Calu3 (cell line): ENCODE results near the gene BOD1. TPM values are rescaled to one million over a fixed set of nuclear protein-coding genes. Genes with fewer than 3 reads are reported as not detected.

Source experiments
- BruUV-seq: library from RNA; stranded (reverse); fragments of 400-500 nt; replicated peaks from 2 replicates; lab custom pipeline; 2021; lab: Mats Ljungman, UMichigan
- CTCF ChIA-PET: fragments of 300-600 bp; sonication (Branson Sonifier 250); formaldehyde crosslinking; loops from one replicate; lab custom pipeline; 2022; ENCODE audit warnings: antibody characterized with exemption; lab: Charles Lee
- DNase-seq: peaks from one replicate; pipeline ENCODE4 v3.0.0; 2022
- H3K27ac Mint-ChIP-seq: one replicate; pipeline ENCODE4 v1.8.0; 2022; ENCODE audit warnings: mixed read lengths; ENCODE audit not compliant: unreplicated experiment
- H3K27me3 Mint-ChIP-seq: one replicate; pipeline ENCODE4 v1.8.0; 2022; ENCODE audit warnings: mixed read lengths; ENCODE audit not compliant: unreplicated experiment
- H3K36me3 Mint-ChIP-seq: one replicate; pipeline ENCODE4 v1.8.0; 2022; ENCODE audit warnings: mild to moderate bottlenecking, moderate library complexity, mixed read lengths; ENCODE audit not compliant: insufficient read depth, unreplicated experiment
- H3K4me1 Mint-ChIP-seq: one replicate; pipeline ENCODE4 v1.8.0; 2022; ENCODE audit warnings: mild to moderate bottlenecking, low read depth, mixed read lengths; ENCODE audit not compliant: unreplicated experiment
- H3K4me3 Mint-ChIP-seq: one replicate; pipeline ENCODE4 v1.8.0; 2022; ENCODE audit warnings: mild to moderate bottlenecking, low read depth, moderate library complexity, mixed read lengths; ENCODE audit not compliant: unreplicated experiment
- H3K9me3 Mint-ChIP-seq: one replicate; pipeline ENCODE4 v1.8.0; 2022; ENCODE audit warnings: low read depth, mixed read lengths; ENCODE audit not compliant: unreplicated experiment
- intact Hi-C: fragments of 100-400 bp; cut with micrococcal nuclease; formaldehyde crosslinking; loops from one replicate; pipeline ENCODE4 v1.10.0; 2022; ENCODE audit not compliant: unreplicated experiment
- total RNA-seq: library from RNA; stranded (reverse); gene quantifications from 2 replicates; pipeline ENCODE4 v1.2.3, GENCODE V29; 2022
- TF ChIP-seq, protein P1 (sequence below): fragments of 200-600 bp; IDR thresholded peaks from one replicate; pipeline ENCODE4 v1.8.0; 2022; ENCODE audit warnings: antibody characterized with exemption; ENCODE audit not compliant: unreplicated experiment

BOD1 gene
- total RNA-seq, 1 experiment from 2014 or later, result 92.8 TPM

DNA sequence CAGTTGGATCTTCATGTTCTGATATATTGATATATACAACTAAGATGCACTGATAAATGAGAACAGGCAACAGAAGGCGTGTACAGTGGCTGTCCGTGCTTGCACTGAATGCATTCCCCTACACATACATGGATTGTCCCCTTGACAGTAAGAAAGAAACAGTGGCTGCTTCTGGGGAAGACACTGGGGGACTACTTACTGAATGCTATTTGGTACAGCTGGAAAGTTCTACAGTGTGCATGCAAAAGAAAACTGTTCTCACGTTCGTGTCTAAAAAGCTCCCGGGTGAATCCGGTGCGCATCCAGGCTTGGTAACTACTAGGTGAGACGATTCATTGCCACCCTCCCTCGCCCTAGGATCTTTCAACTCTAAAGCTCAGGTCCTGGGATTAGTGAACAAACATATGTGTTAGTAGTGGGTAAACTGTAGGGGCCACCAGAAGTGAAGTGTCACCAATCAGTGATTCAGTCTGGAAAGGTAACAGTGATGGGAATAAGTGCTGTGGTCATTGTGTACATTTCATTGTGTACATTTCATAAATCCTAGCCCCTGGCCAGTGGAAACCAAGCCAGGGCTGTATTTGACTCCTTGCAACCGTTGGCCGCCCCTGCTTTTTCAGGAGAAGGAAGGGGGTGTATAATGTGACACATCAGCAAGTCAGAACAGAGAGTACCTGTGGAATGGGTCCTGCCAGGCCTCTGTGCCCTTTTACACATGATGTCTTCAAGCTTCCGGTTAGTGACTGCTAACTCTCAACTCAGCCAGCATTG is 46.3 kb upstream of the BOD1 start:
- Mint-ChIP-seq H3K27me3 (peaks cover 11% of the 10 kb centered on the region), H3K4me1 (no peaks in the 10 kb centered on the region), H3K4me3 (no peak overlapping the region), H3K27ac (no peak overlapping the region), H3K36me3 (no peaks in the 10 kb centered on the region), H3K9me3 (no peaks in the 10 kb centered on the region)
- no TSS peak for BruUV-seq
- CTCF ChIA-PET, result no interaction called here
- TF ChIP-seq, protein P1, sequence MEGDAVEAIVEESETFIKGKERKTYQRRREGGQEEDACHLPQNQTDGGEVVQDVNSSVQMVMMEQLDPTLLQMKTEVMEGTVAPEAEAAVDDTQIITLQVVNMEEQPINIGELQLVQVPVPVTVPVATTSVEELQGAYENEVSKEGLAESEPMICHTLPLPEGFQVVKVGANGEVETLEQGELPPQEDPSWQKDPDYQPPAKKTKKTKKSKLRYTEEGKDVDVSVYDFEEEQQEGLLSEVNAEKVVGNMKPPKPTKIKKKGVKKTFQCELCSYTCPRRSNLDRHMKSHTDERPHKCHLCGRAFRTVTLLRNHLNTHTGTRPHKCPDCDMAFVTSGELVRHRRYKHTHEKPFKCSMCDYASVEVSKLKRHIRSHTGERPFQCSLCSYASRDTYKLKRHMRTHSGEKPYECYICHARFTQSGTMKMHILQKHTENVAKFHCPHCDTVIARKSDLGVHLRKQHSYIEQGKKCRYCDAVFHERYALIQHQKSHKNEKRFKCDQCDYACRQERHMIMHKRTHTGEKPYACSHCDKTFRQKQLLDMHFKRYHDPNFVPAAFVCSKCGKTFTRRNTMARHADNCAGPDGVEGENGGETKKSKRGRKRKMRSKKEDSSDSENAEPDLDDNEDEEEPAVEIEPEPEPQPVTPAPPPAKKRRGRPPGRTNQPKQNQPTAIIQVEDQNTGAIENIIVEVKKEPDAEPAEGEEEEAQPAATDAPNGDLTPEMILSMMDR, result no peak
- intact Hi-C loops, result no loop called here
- no peak for DNase-seq

DNA sequence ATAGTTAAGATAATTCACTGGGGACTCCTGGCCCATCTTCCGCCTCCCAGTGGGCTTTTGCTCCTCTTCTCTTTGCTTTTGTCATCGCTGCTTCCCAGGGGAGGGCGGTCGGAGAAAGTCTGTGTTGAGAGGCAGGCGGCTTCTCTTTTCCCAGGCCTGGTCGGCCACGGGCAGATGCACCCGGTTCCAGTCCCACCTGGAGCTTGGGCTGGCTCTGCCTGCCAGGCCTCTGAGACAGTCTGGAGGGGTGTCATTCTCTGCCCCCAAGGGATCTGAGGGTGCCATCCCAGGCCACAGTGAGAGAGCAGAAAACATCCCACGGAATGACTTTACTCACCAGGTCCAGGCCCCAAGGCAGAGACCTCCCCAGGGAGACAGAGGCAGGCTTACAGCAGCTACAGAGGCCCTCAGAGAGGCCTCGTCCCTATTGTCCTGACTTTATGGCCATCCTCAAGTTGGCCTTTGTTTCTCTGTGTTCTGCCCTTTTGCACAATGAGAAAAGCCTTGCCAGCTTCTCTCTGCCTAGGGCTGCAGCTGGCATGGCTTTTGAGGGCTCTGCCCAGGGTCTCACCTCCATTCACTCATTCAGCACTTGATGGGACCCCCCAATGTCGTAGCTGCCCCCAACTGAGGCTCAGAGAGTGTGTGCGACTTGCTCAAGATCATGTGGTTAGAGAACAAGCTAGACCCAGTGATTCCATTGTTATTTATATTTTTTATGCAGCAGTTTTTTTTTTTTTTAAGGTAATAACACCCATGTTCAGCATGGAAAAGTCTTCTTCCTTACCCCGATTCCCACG is 44.2 kb upstream of the BOD1 start:
- CTCF ChIA-PET, result no interaction called here
- no TSS peak for BruUV-seq
- DNase-seq, result no peak
- no peaks in the 10 kb centered on the region for H3K4me1 Mint-ChIP-seq
- no peaks in the 10 kb centered on the region for H3K27me3 Mint-ChIP-seq
- H3K27ac Mint-ChIP-seq, result no peak overlapping the region
- no peak overlapping the region for H3K4me3 Mint-ChIP-seq
- H3K36me3 Mint-ChIP-seq, result no peaks in the 10 kb centered on the region
- intact Hi-C loops, result no loop called here
- TF ChIP-seq, protein P1, result no peak
- no peaks in the 10 kb centered on the region for H3K9me3 Mint-ChIP-seq

DNA sequence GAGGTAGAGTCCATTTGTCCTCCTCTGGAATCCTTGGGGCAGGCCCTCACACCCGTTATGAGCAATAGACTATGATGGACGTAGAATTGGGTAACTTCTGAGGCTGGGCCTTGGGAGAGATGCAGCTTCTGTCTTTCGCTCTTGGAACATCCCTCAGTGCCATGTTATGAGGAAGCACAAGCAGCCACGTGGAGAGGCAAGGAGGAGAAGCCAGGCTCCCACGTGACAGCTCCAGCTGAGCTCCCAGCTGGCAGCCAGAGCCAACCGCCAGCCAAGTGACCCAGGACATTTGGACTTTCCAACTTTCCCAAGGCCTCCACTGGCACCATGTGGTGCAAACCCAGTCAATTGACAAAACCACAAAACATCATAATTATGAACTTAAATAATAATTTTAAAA is 43.0 kb upstream of the BOD1 start:
- no peaks in the 10 kb centered on the region for H3K4me1 Mint-ChIP-seq
- H3K9me3 Mint-ChIP-seq, result no peaks in the 10 kb centered on the region
- no peak for DNase-seq
- intact Hi-C loops, result no loop called here
- no peaks in the 10 kb centered on the region for H3K36me3 Mint-ChIP-seq
- H3K27ac Mint-ChIP-seq, result no peak overlapping the region
- H3K4me3 Mint-ChIP-seq, result no peak overlapping the region
- TF ChIP-seq, protein P1, result no peak
- CTCF ChIA-PET, result no interaction called here
- BruUV-seq, result no TSS peak
- no peaks in the 10 kb centered on the region for H3K27me3 Mint-ChIP-seq

DNA sequence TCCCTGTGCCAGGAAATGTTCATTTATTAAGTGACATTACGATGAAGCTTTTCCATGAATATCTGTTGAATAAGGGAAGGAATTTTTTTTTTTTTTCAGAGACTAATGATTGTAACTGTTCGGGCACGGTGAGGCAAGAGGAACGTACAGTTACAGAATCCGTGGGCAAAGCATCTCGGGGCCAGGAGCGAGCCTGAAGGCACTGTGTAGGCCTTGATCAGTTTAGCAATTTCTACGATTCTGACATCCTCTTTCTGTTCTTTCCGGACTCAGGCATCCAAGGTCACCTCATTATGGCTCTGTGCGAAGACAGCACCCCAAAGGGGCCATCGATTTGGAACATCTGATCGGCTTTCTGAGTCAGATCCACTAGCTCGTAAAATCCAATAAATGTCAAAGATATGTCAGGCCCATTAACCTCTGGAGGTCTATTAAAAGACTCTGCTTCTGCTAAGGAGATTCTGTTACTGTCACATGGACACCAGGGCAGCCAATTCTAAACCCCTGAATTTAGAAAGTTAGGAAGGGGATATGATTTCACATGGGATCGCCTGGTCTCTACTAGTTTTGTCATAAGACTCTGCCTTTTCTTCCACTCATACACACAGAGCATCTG is 41.4 kb upstream of the BOD1 start:
- Mint-ChIP-seq H3K9me3 (no peaks in the 10 kb centered on the region), H3K27ac (no peak overlapping the region), H3K4me1 (no peaks in the 10 kb centered on the region), H3K27me3 (peaks cover 10% of the 10 kb centered on the region), H3K4me3 (no peak overlapping the region), H3K36me3 (no peaks in the 10 kb centered on the region)
- CTCF ChIA-PET, result no interaction called here
- no TSS peak for BruUV-seq
- no peak for DNase-seq
- TF ChIP-seq, protein P1, result no peak
- intact Hi-C loops, result no loop called here
